Neural progenitor cell (in vitro differentiated cells): Measurements from ENCODE around the gene ZNHIT6.

ENCODE experiments used
- EZH2 ChIP-seq: fragments of 200-600 bp; sonication (generic); IDR thresholded peaks from 2 replicates; pipeline ENCODE4 v1.6.1; 2017; ENCODE audit warnings: antibody characterized with exemption, mild to moderate bottlenecking, moderate library complexity
- TF ChIP-seq, protein P1 (sequence below): fragments of 200-600 bp; sonication (generic); IDR thresholded peaks from 2 replicates; pipeline ENCODE4 v1.5.1; 2017; ENCODE audit warnings: antibody characterized with exemption, mild to moderate bottlenecking

DNA sequence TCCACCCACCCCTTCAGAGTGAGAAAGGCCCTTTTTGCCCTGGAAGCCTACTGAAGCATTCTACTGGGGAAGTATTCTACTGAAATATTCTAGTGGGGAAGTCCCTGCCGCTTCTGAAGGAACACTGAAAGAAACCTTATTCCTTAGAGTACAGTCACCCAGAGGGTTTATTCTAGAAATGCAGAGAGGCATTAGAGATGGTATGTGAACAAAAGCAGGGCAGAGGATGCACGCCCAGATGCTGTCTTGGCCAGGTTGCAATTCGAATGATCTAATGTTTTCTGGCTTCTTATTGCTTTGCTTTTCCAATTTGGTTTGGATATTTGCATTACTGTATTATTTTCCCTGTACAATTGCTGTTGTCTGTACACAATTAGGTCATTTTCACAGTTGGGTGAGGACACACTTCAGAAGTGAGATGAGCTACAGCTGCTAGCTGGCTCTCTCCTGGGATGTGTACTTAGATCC is 90.6 kb downstream of the ZNHIT6 start:
- no peak for TF ChIP-seq EZH2
- TF ChIP-seq, protein P1, sequence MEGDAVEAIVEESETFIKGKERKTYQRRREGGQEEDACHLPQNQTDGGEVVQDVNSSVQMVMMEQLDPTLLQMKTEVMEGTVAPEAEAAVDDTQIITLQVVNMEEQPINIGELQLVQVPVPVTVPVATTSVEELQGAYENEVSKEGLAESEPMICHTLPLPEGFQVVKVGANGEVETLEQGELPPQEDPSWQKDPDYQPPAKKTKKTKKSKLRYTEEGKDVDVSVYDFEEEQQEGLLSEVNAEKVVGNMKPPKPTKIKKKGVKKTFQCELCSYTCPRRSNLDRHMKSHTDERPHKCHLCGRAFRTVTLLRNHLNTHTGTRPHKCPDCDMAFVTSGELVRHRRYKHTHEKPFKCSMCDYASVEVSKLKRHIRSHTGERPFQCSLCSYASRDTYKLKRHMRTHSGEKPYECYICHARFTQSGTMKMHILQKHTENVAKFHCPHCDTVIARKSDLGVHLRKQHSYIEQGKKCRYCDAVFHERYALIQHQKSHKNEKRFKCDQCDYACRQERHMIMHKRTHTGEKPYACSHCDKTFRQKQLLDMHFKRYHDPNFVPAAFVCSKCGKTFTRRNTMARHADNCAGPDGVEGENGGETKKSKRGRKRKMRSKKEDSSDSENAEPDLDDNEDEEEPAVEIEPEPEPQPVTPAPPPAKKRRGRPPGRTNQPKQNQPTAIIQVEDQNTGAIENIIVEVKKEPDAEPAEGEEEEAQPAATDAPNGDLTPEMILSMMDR = no peak
